Fibroblast of mammary gland (primary cell): ENCODE results near the gene CREB3L1.
A peak's percentile ranks its signal among the peaks of the same experiment; 100 is the strongest.

ENCODE experiments used
- DNase-seq: peaks from one replicate; pipeline ENCODE4 v3.0.0-alpha.2; 2010; ENCODE audit warnings: low read depth
- H3K4me3 ChIP-seq: 2 replicates; pipeline ENCODE4 v1.5.1; 2011; ENCODE audit warnings: low read depth, mild to moderate bottlenecking, low read length, moderate library complexity; ENCODE audit not compliant: control insufficient read depth
- CTCF ChIP-seq: conservative IDR thresholded peaks from 2 replicates; pipeline ENCODE4 v1.5.1; 2011; ENCODE audit warnings: low read depth, low read length, inconsistent platforms; ENCODE audit not compliant: control insufficient read depth, insufficient read depth

CREB3L1 gene

GRCh38 chr11:46367916-46368267 is 90.4 kb downstream of the CREB3L1 start:
- TF ChIP-seq CTCF = no peak
- no peak for DNase-seq
- no peak overlapping the region for H3K4me3 ChIP-seq

- no peak overlapping the region for H3K4me3 ChIP-seq
- peak; percentile 84 for TF ChIP-seq CTCF
- DNase-seq = peak; percentile 67
These were observed 92.1 kb downstream of the CREB3L1 start for GRCh38 chr11:46369458-46370152.

GRCh38 chr11:46370253-46370652 is 92.8 kb downstream of the CREB3L1 start:
- H3K4me3 ChIP-seq = no peak overlapping the region
- no peak for TF ChIP-seq CTCF
- DNase-seq = no peak
